HepG2 (cell line): ENCODE data around the gene ADAM8.

ENCODE experiments used
- CTCF ChIP-seq: sonication (generic); formaldehyde crosslinking; IDR thresholded peaks from 2 replicates; pipeline ENCODE4 v1.5.0; 2020; ENCODE audit warnings: mild to moderate bottlenecking, missing genetic modification reagents, moderate library complexity
- KDM5B ChIP-seq: sonication (generic); formaldehyde crosslinking; IDR thresholded peaks from 2 replicates; pipeline ENCODE4 v1.4.0; 2020; ENCODE audit warnings: missing genetic modification reagents, mild to moderate bottlenecking, borderline replicate concordance
- POLR2A ChIP-seq, 2 experiments: IDR thresholded peaks; 2 replicates each; pipeline ENCODE4 v1.6.1; 2011; ENCODE audit warnings: low read depth in 2 of 2, low read length in 2 of 2, mild to moderate bottlenecking in 1 of 2, moderate library complexity in 1 of 2; ENCODE audit not compliant: insufficient read depth in 1 of 2
- RAD21 ChIP-seq: fragments of 450-650 bp; formaldehyde crosslinking; IDR thresholded peaks from 2 replicates; pipeline ENCODE4 v1.5.0; 2020; ENCODE audit warnings: mild to moderate bottlenecking
- TF ChIP-seq, protein P1 (sequence below): sonication (generic); formaldehyde crosslinking; IDR thresholded peaks from 2 replicates; pipeline ENCODE4 v1.8.1; 2023; ENCODE audit warnings: missing genetic modification reagents, inconsistent platforms, borderline replicate concordance

DNA sequence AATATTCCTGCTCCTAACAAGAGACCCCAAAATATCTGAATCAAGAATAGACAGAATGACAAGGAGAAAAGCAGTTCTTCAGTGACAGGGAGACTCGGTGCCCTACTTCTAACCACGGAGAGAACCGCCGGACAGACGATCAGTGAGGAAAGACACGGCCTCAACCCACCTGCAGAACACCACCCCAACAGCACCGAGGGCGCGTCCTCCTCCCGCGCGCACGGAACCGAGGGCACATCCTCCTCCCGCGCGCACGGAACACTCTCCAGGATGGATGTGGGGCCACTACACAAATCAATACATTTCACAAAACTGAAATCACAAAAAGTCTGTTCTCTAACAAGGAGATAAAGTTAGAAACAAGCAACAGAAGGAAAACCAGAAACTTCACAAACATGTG is 9.7 kb upstream of the ADAM8 start:
- TF ChIP-seq, protein P1, sequence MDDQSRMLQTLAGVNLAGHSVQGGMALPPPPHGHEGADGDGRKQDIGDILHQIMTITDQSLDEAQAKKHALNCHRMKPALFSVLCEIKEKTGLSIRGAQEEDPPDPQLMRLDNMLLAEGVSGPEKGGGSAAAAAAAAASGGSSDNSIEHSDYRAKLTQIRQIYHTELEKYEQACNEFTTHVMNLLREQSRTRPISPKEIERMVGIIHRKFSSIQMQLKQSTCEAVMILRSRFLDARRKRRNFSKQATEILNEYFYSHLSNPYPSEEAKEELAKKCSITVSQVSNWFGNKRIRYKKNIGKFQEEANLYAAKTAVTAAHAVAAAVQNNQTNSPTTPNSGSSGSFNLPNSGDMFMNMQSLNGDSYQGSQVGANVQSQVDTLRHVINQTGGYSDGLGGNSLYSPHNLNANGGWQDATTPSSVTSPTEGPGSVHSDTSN = no peak
- TF ChIP-seq POLR2A (IDR thresholded peaks at IDR 0.05; ENCODE audit: insufficient read depth in 1 of 2, low read depth in 2 of 2, low read length in 2 of 2) (no peak), CTCF (CRISPR knock-in tag) (no peak), RAD21 (CRISPR knock-in tag) (no peak), KDM5B (CRISPR knock-in tag) (no peak)
